ENCODE data around the gene CSAG1. TPM values are rescaled to one million over a fixed set of nuclear protein-coding genes. Genes with fewer than 3 reads are reported as not detected.
"Not testable (repeated sequence)": the region's sequence is repeated elsewhere in the genome, so short reads cannot be mapped to it uniquely, and the experiment has no call there.

Gene CSAG1
- polyA plus RNA-seq, 1 of the 3 experiments (the other 2 are of a cell fraction), result 55.1 TPM

GRCh38 chrX:152735101-152735500 lies 1.6 kb upstream of the CSAG1 start:
- TF ChIP-seq, protein P1, sequence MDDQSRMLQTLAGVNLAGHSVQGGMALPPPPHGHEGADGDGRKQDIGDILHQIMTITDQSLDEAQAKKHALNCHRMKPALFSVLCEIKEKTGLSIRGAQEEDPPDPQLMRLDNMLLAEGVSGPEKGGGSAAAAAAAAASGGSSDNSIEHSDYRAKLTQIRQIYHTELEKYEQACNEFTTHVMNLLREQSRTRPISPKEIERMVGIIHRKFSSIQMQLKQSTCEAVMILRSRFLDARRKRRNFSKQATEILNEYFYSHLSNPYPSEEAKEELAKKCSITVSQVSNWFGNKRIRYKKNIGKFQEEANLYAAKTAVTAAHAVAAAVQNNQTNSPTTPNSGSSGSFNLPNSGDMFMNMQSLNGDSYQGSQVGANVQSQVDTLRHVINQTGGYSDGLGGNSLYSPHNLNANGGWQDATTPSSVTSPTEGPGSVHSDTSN (IDR thresholded peaks at IDR 0.05), result no peak
- TF ChIP-seq REST (IDR thresholded peaks at IDR 0.05; ENCODE audit: low read depth, low read length) (no peak), RCOR1 (IDR thresholded peaks at IDR 0.05; ENCODE audit: low read length) (no peak), EZH2phosphoT487 (IDR thresholded peaks at IDR 0.05; ENCODE audit: borderline replicate concordance, low read depth) (no peak), YY1 (IDR thresholded peaks at IDR 0.05; ENCODE audit: low read depth) (no peak), FOXM1 (IDR thresholded peaks at IDR 0.05; ENCODE audit: low read depth) (no peak), NFIC (IDR thresholded peaks at IDR 0.05; ENCODE audit: borderline replicate concordance) (no peak), SIN3A (IDR thresholded peaks at IDR 0.05; ENCODE audit: borderline replicate concordance, low read depth, low read length) (no peak), RAD21 (IDR thresholded peaks at IDR 0.05; ENCODE audit: low read length) (no peak), MEF2A (IDR thresholded peaks at IDR 0.05; ENCODE audit: borderline replicate concordance, low read depth) (no peak), TEAD4 (IDR thresholded peaks at IDR 0.05; ENCODE audit: borderline replicate concordance, insufficient read depth) (no peak), FOSL2 (IDR thresholded peaks at IDR 0.05; ENCODE audit: borderline replicate concordance, low read depth) (no peak)
- TF ChIP-seq, protein P2, sequence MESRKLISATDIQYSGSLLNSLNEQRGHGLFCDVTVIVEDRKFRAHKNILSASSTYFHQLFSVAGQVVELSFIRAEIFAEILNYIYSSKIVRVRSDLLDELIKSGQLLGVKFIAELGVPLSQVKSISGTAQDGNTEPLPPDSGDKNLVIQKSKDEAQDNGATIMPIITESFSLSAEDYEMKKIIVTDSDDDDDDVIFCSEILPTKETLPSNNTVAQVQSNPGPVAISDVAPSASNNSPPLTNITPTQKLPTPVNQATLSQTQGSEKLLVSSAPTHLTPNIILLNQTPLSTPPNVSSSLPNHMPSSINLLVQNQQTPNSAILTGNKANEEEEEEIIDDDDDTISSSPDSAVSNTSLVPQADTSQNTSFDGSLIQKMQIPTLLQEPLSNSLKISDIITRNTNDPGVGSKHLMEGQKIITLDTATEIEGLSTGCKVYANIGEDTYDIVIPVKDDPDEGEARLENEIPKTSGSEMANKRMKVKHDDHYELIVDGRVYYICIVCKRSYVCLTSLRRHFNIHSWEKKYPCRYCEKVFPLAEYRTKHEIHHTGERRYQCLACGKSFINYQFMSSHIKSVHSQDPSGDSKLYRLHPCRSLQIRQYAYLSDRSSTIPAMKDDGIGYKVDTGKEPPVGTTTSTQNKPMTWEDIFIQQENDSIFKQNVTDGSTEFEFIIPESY (IDR thresholded peaks at IDR 0.05; ENCODE audit: borderline replicate concordance, low read depth), result no peak
- Histone ChIP-seq H3K9me2 (no peaks in the 10 kb centered on the region), H3K9ac (no peak overlapping the region), H3K36me3 (replicated peaks in 1 of 2; ENCODE audit: control insufficient read depth in 1 of 2, insufficient read depth in 2 of 2, low read length in 1 of 2) (peaks cover 2 to 4% of the 10 kb centered on the region in 2 experiments), H3F3A (replicated peaks; ENCODE audit: insufficient read depth) (no peaks in the 10 kb centered on the region), H3K27ac (ENCODE audit: low read depth in 2 of 2, low read length in 1 of 2) (no peak overlapping the region), H3K9me3 (no peaks in the 10 kb centered on the region), H2AFZ (ENCODE audit: low read depth) (no peak overlapping the region), H3K27me3 (ENCODE audit: insufficient read depth) (no peaks in the 10 kb centered on the region), H3K4me2 (no peak overlapping the region), H3K79me2 (ENCODE audit: insufficient read depth) (peaks cover 46% of the 10 kb centered on the region), H3K4me3 (ENCODE audit: low read depth in 2 of 2, low read length in 1 of 2) (peak overlapping the region in 1 of 2 experiments; percentile 73; a peak in 1 of 4 replicates), H4K20me1 (ENCODE audit: insufficient read depth) (no peaks in the 10 kb centered on the region), H3K4me1 (ENCODE audit: control insufficient read depth in 1 of 2, insufficient read depth in 2 of 2, low read depth in 1 of 2, low read length in 1 of 2) (peaks cover 0 to 6% of the 10 kb centered on the region in 2 experiments; a peak in 1 of 4 replicates)
- ChIA-PET CTCF (no interaction called here), POLR2A (no interaction called here)
- DNase-seq, result no peak
- WGBS (ENCODE audit: low lambda C conversion rate), result no CpG with 5 or more reads among the region's 2 CpGs

DNA sequence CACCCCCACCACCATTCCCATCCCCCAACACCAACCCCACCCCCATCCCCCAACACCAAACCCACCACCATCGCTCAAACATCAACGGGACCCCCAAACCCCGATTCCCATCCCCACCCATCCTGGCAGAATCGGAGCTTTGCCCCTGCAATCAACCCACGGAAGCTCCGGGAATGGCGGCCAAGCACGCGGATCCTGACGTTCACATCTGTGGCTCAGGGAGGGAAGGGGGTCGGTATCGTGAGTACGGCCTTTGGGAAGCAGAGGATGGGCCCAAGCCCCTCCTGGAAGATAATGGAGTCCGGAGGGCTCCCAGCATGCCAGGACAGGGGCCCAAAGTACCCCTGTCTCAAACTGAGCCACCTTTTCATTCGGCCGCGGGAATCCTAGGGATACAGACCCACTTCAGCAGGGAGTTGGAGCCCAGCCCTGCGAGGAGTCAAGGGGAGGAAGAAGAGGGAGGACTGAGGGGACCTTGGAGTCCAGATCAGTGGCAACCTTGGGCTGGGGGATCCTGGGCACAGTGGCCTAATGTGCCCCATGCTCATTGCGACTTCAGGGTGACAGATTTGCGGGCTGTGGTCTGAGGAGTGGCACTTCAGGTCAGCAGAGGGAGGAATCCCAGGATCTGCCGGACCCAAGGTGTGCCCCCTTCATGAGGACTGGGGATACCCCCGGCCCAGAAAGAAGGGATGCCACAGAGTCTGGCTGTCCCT lies 780 bp upstream of the CSAG1 start:
- H3K36me3 ChIP-seq (replicated peaks in 1 of 2; ENCODE audit: control insufficient read depth in 1 of 2, insufficient read depth in 2 of 2, low read length in 1 of 2); H3K9me3 ChIP-seq; POLR2A ChIA-PET; H2AFZ ChIP-seq (ENCODE audit: low read depth); H3K27me3 ChIP-seq (ENCODE audit: insufficient read depth); H3K4me1 ChIP-seq (ENCODE audit: control insufficient read depth in 1 of 2, insufficient read depth in 2 of 2, low read depth in 1 of 2, low read length in 1 of 2); H3K9me2 ChIP-seq; H4K20me1 ChIP-seq (ENCODE audit: insufficient read depth); H3K27ac ChIP-seq (ENCODE audit: low read depth in 2 of 2, low read length in 1 of 2); H3F3A ChIP-seq (replicated peaks; ENCODE audit: insufficient read depth); CTCF ChIA-PET: not testable (repeated sequence)
- WGBS (ENCODE audit: low lambda C conversion rate), result 41% methylated on average over 21 of the region's 22 CpGs
- peak overlapping the region; percentile 79 for H3K4me2 ChIP-seq
- peaks cover 52% of the 10 kb centered on the region for H3K79me2 ChIP-seq (ENCODE audit: insufficient read depth)
- H3K9ac ChIP-seq, result peak overlapping the region; percentile 82
- peak; percentile 17 for DNase-seq
- H3K4me3 ChIP-seq (ENCODE audit: low read depth in 2 of 2, low read length in 1 of 2), result peak overlapping the region; percentile 60 to 73

All from SK-N-SH (cell line).